ENCODE measurements around the gene SUSD3. TPM values are rescaled to one million over a fixed set of nuclear protein-coding genes. Genes with fewer than 3 reads are reported as not detected.

The SUSD3 gene
- total RNA-seq, 1 experiment from 2014 or later = 2.2 TPM

DNA sequence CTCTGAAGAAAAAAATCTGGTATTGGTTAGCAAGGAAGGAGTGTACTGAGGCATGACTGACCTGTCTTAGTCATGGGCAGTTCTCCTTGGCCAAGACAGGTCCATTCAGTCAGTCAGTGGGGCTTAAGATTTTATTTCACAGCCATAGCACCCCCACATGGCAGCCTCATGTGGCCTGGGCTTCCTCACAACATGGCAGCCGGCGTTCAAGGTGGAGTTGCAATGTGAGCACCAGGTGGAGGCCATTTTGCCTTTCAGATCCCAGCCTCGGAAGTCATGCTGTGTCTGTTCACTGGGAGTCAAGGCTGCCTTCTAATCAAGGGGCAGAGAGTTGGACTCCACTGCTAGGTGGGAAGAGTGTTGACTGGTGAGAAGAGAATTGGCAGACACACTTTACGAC lies 27.2 kb downstream of the SUSD3 start:
- Histone ChIP-seq H3K27me3 (replicated peaks; ENCODE audit: control insufficient read depth, insufficient read depth, low read length) (no peaks in the 10 kb centered on the region), H3K9me3 (no peaks in the 10 kb centered on the region), H3K4me1 (no peaks in the 10 kb centered on the region), H3K36me3 (ENCODE audit: control insufficient read depth, insufficient read depth, low read length) (no peaks in the 10 kb centered on the region), H3K4me3 (ENCODE audit: low read depth, low read length) (no peak overlapping the region)
- no peak for DNase-seq
- TF ChIP-seq, protein P1, sequence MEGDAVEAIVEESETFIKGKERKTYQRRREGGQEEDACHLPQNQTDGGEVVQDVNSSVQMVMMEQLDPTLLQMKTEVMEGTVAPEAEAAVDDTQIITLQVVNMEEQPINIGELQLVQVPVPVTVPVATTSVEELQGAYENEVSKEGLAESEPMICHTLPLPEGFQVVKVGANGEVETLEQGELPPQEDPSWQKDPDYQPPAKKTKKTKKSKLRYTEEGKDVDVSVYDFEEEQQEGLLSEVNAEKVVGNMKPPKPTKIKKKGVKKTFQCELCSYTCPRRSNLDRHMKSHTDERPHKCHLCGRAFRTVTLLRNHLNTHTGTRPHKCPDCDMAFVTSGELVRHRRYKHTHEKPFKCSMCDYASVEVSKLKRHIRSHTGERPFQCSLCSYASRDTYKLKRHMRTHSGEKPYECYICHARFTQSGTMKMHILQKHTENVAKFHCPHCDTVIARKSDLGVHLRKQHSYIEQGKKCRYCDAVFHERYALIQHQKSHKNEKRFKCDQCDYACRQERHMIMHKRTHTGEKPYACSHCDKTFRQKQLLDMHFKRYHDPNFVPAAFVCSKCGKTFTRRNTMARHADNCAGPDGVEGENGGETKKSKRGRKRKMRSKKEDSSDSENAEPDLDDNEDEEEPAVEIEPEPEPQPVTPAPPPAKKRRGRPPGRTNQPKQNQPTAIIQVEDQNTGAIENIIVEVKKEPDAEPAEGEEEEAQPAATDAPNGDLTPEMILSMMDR (IDR thresholded peaks at IDR 0.05; ENCODE audit: insufficient read depth in 1 of 2, low read depth in 1 of 2, low read length in 1 of 2, severe bottlenecking in 1 of 2, unreplicated experiment in 1 of 2) = no peak
- H3K36me3 Mint-ChIP-seq (ENCODE audit: insufficient read depth, unreplicated experiment) = no peaks in the 10 kb centered on the region
- no peak overlapping the region for H3K27ac Mint-ChIP-seq (ENCODE audit: unreplicated experiment)
- H3K4me3 Mint-ChIP-seq (ENCODE audit: unreplicated experiment) = no peak overlapping the region
- no TSS peak for BruUV-seq (replicated peaks)
- intact Hi-C loops (cut with micrococcal nuclease; ENCODE audit: unreplicated experiment) = no loop called here
- H3K4me1 Mint-ChIP-seq (ENCODE audit: low read depth, unreplicated experiment) = no peaks in the 10 kb centered on the region
- CTCF ChIA-PET = no interaction called here
- H3K27me3 Mint-ChIP-seq (ENCODE audit: insufficient read depth, unreplicated experiment) = no peaks in the 10 kb centered on the region
- H3K9me3 Mint-ChIP-seq (ENCODE audit: unreplicated experiment) = no peaks in the 10 kb centered on the region
- POLR2A ChIA-PET = no interaction called here

DNA sequence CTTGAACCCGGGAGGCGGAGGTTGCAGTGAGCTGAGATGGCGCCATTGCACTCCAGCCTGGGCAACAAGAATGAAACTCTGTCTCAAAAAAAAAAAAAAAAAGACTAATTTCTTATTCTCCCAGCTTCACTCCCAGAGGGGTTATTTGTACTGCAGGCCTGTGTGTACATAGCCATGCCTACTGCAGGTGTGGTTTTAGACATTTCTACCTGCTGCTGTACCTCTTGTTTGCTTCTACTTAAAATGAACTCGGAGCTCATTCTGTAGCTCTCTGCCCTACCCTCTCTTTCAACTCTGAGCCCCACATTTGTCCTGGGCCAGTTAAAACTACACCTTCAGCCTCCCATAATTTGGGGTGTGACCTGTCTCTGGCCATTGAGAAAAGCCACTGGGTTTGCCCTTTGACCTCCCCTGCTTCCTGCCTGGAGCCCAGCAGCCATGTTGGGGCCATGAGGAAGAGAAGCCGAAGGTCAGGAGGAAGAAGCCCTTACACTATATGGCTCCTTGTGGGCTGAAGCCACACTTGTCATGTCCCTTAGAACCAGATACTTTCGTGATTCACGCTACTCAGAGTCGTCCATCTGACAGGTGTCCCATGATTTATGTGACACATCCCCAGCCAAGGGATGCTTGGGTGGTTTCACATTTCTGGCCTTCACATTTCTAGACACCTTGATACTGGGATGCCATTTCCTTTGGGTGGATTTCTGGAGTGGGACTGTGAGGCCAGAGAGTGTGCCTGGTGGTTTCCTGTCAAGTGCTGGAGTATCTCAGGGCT lies 28.1 kb downstream of the SUSD3 start:
- H3K27me3 Mint-ChIP-seq (ENCODE audit: insufficient read depth, unreplicated experiment) = no peaks in the 10 kb centered on the region
- H3K9me3 Mint-ChIP-seq (ENCODE audit: unreplicated experiment) = no peaks in the 10 kb centered on the region
- CTCF ChIA-PET = no interaction called here
- H3K4me1 Mint-ChIP-seq (ENCODE audit: low read depth, unreplicated experiment) = no peaks in the 10 kb centered on the region
- intact Hi-C loops (cut with micrococcal nuclease; ENCODE audit: unreplicated experiment) = no loop called here
- Histone ChIP-seq H3K36me3 (ENCODE audit: control insufficient read depth, insufficient read depth, low read length) (no peaks in the 10 kb centered on the region), H3K9me3 (no peaks in the 10 kb centered on the region), H3K4me3 (ENCODE audit: low read depth, low read length) (no peak overlapping the region), H3K4me1 (no peaks in the 10 kb centered on the region), H3K27me3 (replicated peaks; ENCODE audit: control insufficient read depth, insufficient read depth, low read length) (no peaks in the 10 kb centered on the region)
- POLR2A ChIA-PET = no interaction called here
- H3K36me3 Mint-ChIP-seq (ENCODE audit: insufficient read depth, unreplicated experiment) = no peaks in the 10 kb centered on the region
- no peak overlapping the region for H3K27ac Mint-ChIP-seq (ENCODE audit: unreplicated experiment)
- no TSS peak for BruUV-seq (replicated peaks)
- DNase-seq = no peak
- no peak overlapping the region for H3K4me3 Mint-ChIP-seq (ENCODE audit: unreplicated experiment)
- TF ChIP-seq, protein P1 (IDR thresholded peaks at IDR 0.05; ENCODE audit: insufficient read depth in 1 of 2, low read depth in 1 of 2, low read length in 1 of 2, severe bottlenecking in 1 of 2, unreplicated experiment in 1 of 2) = no peak

DNA sequence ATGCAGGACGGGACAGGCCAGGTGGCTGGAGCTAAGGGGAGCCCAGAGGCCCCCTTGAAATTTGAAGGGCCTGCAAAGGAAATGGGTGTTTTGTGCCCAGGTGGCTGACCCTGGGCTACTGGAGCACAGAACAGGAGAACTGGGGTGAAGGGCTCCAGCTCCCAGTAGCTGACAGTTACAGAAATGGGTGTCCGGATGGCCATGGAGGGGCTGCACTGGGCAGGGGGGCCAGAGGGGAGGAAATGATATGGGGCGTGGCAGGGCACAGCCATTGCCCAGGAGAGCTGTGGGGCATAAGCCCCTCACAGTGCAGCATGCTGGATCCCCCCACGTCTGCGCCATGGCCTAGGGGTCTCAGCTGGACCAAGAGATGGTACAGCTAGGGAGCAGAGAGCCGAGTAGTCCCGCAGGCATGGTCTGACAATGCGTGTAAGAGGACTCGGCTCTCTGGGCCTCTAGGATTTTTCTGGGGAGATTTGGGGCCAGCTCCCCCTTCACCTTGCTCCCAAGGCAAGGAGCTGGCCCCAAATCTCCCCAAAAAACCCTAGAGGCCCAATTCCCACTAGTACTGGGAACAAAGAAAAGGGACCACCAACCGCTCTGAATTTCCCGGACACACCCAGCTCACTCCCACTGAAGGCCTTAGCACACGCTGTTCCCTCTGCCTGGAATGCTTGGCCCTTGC lies 29.6 kb downstream of the SUSD3 start:
- no peak for DNase-seq
- Histone ChIP-seq H3K4me3 (ENCODE audit: low read depth, low read length) (no peak overlapping the region), H3K9me3 (no peaks in the 10 kb centered on the region), H3K4me1 (no peaks in the 10 kb centered on the region), H3K36me3 (ENCODE audit: control insufficient read depth, insufficient read depth, low read length) (no peaks in the 10 kb centered on the region), H3K27me3 (replicated peaks; ENCODE audit: control insufficient read depth, insufficient read depth, low read length) (no peaks in the 10 kb centered on the region)
- H3K27ac Mint-ChIP-seq (ENCODE audit: unreplicated experiment) = no peak overlapping the region
- H3K36me3 Mint-ChIP-seq (ENCODE audit: insufficient read depth, unreplicated experiment) = no peaks in the 10 kb centered on the region
- H3K4me3 Mint-ChIP-seq (ENCODE audit: unreplicated experiment) = no peak overlapping the region
- intact Hi-C loops (cut with micrococcal nuclease; ENCODE audit: unreplicated experiment) = no loop called here
- no peaks in the 10 kb centered on the region for H3K9me3 Mint-ChIP-seq (ENCODE audit: unreplicated experiment)
- BruUV-seq (replicated peaks) = no TSS peak
- H3K27me3 Mint-ChIP-seq (ENCODE audit: insufficient read depth, unreplicated experiment) = no peaks in the 10 kb centered on the region
- TF ChIP-seq, protein P1 (IDR thresholded peaks at IDR 0.05; ENCODE audit: insufficient read depth in 1 of 2, low read depth in 1 of 2, low read length in 1 of 2, severe bottlenecking in 1 of 2, unreplicated experiment in 1 of 2) = no peak
- ChIA-PET CTCF (no interaction called here), POLR2A (no interaction called here)
- H3K4me1 Mint-ChIP-seq (ENCODE audit: low read depth, unreplicated experiment) = no peaks in the 10 kb centered on the region
